Cardiac fibroblast (primary cell): Measurements from ENCODE around the gene SLC15A2.
A peak's percentile ranks its signal among the peaks of the same experiment; 100 is the strongest.
"Not testable (repeated sequence)": the region's sequence is repeated elsewhere in the genome, so short reads cannot be mapped to it uniquely, and the experiment has no call there.

Experiments used
- DNase-seq, 2 donors: peaks; one replicate each; pipeline versions ENCODE4 v3.0.0 to v3.0.0-alpha.2; 2010; ENCODE audit warnings: low read depth in 2 of 2
- H3K4me3 ChIP-seq, 2 donors: replicated peaks in 1 of 2; 1 replicate in 1 of 2; 2 replicates in 1 of 2; pipeline ENCODE4 v1.5.1; 2011; ENCODE audit warnings: low read depth in 2 of 2, low read length in 2 of 2, mild to moderate bottlenecking in 2 of 2, moderate library complexity in 1 of 2
- TF ChIP-seq, protein P1 (sequence below): IDR thresholded peaks from one replicate; pipeline ENCODE4 v1.5.1; 2011; ENCODE audit warnings: low read depth, mild to moderate bottlenecking, low read length, inconsistent platforms

Gene SLC15A2, protein sequence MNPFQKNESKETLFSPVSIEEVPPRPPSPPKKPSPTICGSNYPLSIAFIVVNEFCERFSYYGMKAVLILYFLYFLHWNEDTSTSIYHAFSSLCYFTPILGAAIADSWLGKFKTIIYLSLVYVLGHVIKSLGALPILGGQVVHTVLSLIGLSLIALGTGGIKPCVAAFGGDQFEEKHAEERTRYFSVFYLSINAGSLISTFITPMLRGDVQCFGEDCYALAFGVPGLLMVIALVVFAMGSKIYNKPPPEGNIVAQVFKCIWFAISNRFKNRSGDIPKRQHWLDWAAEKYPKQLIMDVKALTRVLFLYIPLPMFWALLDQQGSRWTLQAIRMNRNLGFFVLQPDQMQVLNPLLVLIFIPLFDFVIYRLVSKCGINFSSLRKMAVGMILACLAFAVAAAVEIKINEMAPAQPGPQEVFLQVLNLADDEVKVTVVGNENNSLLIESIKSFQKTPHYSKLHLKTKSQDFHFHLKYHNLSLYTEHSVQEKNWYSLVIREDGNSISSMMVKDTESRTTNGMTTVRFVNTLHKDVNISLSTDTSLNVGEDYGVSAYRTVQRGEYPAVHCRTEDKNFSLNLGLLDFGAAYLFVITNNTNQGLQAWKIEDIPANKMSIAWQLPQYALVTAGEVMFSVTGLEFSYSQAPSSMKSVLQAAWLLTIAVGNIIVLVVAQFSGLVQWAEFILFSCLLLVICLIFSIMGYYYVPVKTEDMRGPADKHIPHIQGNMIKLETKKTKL

DNA sequence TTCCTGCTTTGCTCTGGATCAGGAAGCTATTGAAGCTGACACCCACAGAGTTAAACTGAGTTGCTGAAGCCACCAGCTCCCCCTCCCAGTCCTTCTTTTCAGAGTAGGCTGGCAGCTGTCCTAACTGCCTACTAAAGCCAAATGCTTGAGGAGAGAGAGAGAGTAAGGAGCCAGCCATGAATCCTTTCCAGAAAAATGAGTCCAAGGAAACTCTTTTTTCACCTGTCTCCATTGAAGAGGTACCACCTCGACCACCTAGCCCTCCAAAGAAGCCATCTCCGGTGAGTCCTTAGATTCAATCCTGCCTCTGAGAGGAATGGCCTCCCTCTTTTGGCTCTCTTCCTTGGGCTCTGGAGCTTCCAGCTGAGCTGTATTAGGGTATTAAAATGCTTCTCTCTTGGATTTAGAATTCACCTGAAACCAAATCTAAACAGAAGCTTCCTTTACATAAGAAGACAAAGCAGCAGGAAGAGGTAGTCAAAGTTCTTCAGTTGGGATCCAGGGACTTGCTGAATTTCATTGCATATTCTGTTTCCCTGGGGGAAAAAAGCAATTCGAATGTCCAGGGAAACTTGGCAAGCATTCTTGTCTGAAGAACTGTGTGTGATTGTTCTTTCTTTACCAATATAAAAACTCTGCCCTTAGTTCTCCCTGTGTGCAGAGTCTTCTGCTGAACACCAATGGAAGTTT lies at the start of gene SLC15A2:
SLC15A2 (plus strand) TSS at position 101 of the 690 bp plus-strand sequence; CDS start at position 177, 76 bp downstream.
- no peak within 1 kb of the TSS for H3K4me3 ChIP-seq

DNA sequence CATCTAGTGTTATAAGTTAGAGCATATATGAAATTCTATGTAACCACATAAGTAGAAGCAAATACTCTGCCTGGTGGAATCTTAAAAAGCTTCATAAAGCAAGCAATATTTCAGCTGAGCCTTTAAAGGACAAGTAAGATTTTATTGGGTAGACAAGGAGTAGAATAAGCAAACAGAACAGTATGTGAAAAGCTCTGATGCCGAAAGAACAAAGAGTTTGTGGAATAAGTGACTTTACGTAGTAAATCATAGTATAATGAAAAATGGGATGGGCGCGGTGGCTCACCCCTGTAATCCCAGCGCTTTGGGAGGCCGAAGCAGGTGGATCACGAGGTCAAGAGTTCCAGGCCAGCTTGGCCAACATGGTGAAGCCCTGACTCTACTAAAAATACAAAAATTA lies 49.3 kb upstream of the SLC15A2 start:
- H3K4me3 ChIP-seq = no peak overlapping the region
- DNase-seq = no peak
- TF ChIP-seq, protein P1, sequence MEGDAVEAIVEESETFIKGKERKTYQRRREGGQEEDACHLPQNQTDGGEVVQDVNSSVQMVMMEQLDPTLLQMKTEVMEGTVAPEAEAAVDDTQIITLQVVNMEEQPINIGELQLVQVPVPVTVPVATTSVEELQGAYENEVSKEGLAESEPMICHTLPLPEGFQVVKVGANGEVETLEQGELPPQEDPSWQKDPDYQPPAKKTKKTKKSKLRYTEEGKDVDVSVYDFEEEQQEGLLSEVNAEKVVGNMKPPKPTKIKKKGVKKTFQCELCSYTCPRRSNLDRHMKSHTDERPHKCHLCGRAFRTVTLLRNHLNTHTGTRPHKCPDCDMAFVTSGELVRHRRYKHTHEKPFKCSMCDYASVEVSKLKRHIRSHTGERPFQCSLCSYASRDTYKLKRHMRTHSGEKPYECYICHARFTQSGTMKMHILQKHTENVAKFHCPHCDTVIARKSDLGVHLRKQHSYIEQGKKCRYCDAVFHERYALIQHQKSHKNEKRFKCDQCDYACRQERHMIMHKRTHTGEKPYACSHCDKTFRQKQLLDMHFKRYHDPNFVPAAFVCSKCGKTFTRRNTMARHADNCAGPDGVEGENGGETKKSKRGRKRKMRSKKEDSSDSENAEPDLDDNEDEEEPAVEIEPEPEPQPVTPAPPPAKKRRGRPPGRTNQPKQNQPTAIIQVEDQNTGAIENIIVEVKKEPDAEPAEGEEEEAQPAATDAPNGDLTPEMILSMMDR = no peak

More for the DNA sequence above, at the start of gene SLC15A2:
- TF ChIP-seq, protein P1 = no peak
- peak in 1 of 2 donors; percentile 25 for DNase-seq

DNA sequence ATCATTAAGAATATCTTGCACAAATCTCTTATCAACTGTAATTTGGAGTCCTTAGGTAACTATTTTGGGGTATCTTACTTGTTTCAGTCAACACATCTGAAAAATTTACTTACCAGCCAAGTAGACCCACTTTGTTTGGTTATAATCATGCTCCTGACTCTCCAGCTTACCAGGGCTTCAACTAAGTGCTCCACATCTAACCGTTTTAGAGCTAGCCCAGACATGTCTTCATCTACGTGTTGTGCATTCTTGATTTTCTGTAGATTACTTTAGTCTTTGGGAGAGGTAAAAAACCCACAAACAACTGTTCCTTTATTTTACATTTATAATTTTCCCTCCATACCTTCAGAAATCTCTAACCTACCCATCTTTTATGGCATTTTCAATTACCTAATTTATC lies 41.9 kb upstream of the SLC15A2 start:
- H3K4me3 ChIP-seq = no peak overlapping the region
- no peak for DNase-seq
- TF ChIP-seq, protein P1 = no peak

DNA sequence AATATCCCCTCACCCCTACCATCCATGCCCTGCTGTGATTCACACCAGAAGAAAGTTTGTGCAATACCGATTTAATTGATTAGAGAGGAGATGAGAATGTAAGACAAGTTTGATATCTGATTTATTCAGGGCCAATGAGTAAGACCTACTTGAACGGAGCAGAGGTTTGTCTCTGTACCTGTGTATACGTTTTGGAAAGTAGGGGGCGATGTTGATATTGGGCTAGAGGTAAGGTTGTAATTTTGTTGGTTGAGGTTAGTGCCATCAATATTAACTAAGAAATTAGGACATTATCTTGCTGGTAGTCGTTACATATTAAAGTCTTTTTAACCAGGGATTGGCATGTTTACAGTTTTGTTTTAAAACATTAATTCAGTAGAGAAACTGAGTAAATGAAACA lies 38.6 kb upstream of the SLC15A2 start:
- H3K4me3 ChIP-seq = no peak overlapping the region
- TF ChIP-seq, protein P1 = peak; percentile 13
- peak; percentile 6 to 12 for DNase-seq

DNA sequence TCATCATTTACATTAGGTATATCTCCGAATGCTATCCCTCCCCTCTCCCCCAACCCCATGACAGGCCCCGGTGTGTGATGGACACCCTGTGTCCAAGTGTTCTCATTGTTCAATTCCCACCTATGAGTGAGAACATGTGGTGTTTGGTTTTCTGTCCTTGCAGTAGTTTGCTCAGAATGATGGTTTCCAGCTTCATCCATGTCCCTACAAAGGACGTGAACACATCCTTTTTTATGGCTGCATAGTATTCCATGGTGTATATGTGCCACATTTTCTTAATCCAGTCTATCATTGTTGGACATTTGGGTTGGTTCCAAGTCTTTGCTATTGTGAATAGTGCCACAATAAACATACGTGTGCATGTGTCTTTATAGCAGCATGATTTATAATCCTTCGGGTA lies 36.4 kb upstream of the SLC15A2 start:
- H3K4me3 ChIP-seq, DNase-seq: not testable (repeated sequence)

DNA sequence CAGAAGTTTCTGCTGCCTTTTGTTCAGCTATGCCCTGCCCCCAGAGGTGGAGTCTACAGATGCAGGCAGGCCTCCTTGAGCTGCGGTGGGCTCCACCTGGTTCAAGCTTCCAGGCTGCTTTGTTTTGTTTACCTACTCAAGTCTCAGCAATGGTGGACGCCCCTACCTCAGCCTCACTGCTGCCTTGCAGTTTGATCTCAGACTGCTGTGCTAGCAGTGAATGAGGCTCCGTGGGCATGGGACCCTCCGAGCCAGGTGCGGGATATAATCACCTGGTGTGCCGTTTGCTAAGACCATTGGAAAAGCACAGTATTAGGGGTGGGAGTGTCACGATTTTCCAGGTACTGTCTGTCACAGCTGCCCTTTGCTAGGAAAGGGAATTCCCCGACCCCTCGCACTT lies 31.0 kb upstream of the SLC15A2 start:
- not testable (repeated sequence) for DNase-seq, H3K4me3 ChIP-seq

DNA sequence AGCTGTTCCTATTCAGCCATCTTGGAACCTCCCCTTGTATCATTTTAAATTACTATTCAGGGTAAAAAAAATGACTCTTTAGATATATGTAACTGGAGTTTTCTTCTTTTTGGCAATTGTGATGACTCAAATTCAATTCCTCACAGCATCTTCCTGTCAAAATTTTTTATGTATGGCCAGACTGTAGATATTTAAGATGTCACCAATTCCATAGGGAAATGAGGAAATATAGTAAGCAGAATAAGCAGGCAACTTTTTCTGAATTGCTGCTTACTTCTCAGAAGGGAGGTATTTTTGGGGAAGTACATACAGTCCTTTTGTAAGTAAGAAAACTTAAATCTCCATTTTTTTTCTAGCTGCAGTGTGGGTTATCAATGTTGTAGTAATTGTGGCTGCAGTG lies 30.4 kb upstream of the SLC15A2 start:
- H3K4me3 ChIP-seq = no peak overlapping the region
- TF ChIP-seq, protein P1 = no peak
- no peak for DNase-seq
